ENCODE measurements around the gene WDR72.
"Not testable (repeated sequence)": the region's sequence is repeated elsewhere in the genome, so short reads cannot be mapped to it uniquely, and the experiment has no call there.

Gene WDR72

GRCh38 chr15:53695365-53695764, 64.1 kb downstream of the WDR72 start:
- no peak for DNase-seq

DNA sequence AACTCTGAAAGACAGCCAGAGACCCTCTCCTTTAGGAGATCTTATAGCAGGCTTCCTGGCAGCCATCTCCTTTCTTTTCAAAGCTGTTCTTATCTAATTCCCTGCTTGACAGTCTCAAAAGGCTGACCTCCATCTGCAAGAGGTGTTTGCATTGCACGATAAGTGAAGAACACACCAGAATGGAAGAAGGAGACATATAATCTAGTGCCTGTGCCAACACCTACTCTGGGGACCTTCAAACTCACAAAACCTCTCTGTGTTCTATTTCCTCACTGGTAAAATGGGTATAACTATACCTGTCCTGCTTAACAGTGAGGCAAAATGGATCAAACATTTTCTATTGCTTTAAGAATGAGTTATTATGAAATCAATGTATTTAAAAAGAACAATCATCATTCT, 65.0 kb downstream of the WDR72 start:
- DNase-seq: no peak

DNA sequence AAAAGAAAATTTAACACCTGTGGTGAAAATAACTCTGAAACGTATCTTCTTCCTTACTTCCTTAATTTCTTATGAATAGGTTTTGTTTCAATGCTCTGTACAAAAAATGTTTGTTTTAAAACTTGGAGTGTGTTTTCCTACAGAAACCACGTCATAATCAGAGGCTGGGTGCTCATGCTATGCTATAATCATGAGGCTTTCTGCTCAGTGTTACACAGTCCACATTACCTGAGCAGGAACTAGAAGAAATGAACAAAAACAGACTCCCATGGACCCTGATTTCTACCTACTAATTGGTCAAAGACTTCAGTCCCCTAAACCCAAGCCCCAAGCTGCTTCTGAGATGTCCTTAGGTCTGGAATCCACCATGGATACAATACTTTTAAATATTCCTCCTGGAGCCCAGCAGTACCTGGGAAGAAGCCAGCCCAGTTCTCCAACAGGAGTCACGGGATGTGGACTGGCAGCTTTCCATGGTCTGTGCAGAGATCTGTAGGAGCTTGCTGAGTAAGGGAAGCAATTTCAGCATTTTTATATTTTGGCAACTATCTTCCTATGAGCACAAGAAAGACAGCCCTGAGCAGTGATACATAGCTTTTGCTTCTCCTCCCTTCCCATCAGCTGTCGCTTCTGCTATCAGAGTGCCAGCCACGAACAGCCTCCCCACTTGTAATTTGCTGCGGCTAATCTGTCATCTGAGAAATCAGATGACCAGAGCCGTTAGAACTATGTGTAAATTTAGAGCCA, 65.6 kb downstream of the WDR72 start:
- DNase-seq: no peak

GRCh38 chr15:53684162-53684561, 75.3 kb downstream of the WDR72 start:
- DNase-seq: not testable (repeated sequence)

- no peak for DNase-seq
Measured at GRCh38 chr15:53681056-53681455, 78.4 kb downstream of the WDR72 start.

GRCh38 chr15:53675832-53676231, 83.6 kb downstream of the WDR72 start:
- no peak for DNase-seq

DNA sequence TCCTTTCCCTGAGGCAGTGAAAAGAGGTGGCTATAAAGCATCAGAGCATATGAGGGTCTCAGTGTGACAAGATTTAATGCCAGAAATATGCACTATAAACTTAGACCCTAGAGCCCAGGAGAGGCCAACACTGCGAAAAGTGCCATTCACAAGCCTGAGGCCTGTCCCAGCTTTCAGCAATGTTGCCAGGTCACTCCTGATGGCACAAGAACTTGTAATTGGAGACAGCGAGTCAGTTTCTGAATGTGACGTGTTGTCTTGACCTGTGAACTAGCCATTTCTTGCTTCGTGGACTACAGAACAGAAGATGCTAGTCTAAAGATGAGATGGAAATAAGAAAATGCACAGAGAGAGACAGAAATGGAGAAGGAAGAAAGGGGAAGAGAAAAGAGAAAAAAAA, 87.9 kb downstream of the WDR72 start:
- DNase-seq: no peak

- DNase-seq: no peak
Measured at GRCh38 chr15:53670701-53671100, 88.8 kb downstream of the WDR72 start.

DNA sequence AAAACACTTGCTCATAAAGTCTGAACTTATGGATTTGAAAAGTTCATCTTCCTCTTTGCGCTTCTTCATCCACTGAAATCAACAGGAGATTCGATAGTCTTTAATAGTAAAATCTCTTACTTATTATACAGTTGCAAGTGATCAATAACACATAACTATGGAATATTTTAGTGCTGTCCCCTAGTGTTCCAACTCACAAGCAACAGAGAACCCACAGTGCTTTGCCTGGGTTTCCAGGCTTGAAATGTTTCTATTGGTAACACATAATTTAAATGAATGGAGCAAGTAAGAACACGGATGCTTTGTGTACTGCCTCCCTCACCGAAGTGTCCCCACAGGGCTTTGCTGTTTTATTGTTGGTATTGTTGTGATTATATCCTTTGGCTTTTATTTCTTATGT, 93.5 kb downstream of the WDR72 start:
- DNase-seq: peak; percentile 10

GRCh38 chr15:53658827-53659555, 100.5 kb downstream of the WDR72 start:
- DNase-seq: peak; percentile 72

DNA sequence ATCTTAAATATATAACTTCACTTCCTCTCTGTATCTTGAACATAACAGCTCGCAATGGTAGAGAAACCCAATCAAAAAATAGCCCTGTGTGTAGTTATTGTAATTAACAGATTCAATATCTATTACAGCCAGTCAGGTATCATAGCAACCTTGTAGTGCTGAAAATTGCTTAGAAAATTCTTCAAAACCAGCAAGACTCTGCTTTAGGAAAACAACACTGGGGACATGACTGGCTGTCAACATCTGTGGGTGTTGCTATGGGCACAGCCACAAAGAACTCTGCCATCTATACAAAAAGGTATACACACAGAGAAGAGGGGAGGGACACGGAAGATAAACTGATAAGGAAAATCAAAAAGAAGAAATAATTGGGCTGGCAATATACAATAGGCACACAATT, 101.2 kb downstream of the WDR72 start:
- DNase-seq: peak; percentile 31

GRCh38 chr15:53648934-53649333, 110.5 kb downstream of the WDR72 start:
- DNase-seq: no peak

GRCh38 chr15:53644660-53645059, 114.8 kb downstream of the WDR72 start:
- DNase-seq: peak; percentile 48

- DNase-seq: no peak
Measured at GRCh38 chr15:53634517-53635106, 124.9 kb downstream of the WDR72 start.

DNA sequence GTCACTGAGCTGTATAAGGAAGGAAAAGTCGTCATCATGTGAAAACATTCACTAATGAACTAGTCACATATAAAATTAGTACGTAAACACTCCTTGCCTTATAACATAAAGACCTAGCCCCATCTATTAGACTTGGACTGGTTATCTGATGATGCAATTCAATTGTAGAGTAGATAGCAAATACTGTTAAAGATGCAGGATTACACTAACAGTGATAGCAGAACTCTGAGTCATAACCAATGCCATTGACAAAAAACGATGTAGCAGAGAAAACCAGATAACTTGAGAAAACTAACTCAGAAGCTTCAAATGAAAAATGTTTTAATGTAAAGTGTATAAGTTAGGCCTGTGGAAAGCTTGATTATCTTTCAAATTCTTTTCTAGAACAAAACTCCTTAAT, 132.2 kb downstream of the WDR72 start:
- no peak for DNase-seq

DNA sequence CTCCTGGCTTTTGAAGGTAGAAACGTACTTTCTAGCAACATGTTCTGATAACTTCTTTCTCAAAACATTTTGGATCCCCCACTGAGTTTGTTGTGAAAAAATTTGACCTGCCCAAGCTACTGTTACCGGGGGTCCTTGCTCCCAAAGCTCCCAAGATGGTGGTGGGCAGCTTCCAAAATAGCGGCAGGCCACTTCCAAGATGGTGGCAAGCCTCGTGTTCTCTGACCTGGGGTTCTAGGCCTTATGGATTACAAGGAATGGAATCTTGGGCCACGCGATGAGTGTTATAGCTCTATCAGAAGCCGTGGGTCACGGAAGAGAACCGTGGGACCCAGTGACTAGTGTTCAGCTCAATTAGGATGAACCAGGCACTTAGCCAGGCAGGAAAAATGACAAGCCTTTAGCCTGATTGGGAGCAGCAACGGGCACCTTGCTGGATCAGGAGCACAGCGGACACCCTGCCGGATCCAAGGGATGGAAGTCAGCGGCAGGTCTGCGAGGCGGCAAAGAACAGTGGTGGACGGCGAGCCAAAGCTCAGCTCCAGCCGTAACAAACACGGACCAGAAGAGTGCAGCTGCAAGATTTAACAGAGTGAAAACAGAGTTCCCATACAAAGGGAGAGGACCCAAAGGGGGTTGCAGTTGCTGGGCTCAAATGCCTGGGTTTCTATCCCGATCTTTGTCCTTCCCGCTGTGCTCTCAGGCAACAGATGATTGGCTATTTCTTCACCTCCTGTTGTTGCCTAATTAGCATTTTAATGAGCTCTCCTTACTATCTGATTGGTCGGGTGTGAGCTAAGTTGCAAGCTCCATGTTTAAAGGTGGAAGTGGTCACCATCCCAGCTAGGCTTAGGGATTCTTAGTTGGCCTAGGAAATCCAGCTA, 133.3 kb downstream of the WDR72 start:
- DNase-seq: no peak

DNA sequence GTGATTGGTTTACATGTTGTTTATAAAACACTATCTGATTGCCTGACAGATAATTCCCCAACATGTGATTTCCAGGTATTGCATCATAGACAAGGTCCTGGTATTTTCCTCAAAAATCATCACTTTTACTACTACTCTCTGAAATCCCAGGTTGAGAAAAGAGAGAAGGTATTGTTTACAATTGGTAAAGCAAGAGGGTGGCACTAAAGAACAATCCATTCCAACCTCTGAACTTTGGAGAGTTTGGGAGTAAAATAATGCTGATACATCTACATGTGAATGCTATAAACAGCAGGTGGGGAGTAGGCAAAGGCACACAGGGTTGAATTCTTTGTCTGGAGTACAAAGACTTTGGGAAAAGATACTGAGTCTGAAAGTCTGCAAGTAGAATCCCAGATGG, 134.2 kb downstream of the WDR72 start:
- DNase-seq: no peak

- no peak for DNase-seq
Measured at GRCh38 chr15:53618461-53618860, 141.0 kb downstream of the WDR72 start.

DNA sequence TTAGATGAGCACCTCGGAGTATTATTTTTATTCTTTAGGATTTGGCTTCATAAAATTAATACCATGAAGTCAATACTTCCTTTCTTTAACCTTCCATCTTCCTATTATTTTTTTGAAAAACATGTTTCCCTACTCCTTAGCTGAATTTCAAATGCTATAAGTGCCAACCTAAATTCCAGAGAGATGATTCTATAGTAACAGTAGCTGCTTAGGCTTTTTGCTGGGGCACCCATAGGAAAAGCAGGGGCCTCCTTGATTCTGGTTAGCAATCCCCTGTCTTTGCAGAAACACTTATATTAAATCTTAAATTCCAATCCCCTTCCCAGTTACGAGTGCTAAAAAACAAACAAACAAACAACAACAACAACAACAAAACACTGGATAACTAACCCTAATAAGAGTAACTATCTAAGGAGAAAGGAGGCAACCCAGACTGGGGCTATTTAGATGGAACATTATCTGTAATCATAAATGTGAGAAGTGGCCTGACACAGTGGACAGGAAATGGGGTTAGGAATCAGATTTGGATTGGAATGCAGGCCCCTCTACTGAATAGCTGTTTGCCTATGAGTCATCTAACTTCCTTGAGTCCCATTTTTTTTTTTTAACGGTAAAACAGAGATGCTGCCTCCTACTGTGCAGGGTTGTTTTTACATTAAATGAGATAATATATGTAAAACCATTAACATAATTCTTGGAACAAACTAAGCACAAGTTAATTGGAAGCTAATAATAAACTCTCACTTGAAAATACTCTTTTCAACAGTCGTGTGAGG, 148.1 kb downstream of the WDR72 start:
- DNase-seq: no peak

- no peak for DNase-seq
Measured at GRCh38 chr15:53591041-53591440, 168.4 kb downstream of the WDR72 start.

- no peak for DNase-seq
Measured at GRCh38 chr15:53590380-53590779, 169.1 kb downstream of the WDR72 start.

DNA sequence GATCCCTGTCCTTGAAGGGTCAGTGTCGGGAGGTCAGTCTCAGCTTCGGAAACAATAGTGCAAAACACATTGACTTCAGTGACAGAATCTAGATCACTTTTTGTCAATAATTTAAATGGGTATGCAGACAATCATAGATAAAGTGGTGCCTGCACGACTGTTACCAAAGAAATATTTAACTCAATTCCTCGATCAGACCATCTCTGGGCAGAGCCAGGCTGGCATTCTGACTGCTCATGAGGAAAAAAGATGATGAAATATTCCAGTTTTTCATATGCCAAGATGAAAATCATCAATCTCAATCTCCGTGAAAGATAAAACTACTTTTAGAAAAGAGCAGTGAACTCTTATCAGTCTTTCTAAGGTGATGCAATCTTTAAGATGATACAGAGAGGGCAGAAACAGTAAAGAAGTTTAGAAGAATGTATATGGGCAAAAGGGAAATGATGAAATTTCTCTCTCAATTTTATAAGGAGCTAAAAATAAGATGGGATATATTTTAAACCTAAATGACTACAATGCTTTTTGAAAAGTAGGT, 169.9 kb downstream of the WDR72 start:
- no peak for DNase-seq
